Endothelial cell of umbilical vein (primary cell): Measurements from ENCODE around the gene CCDC6.
"Not testable (repeated sequence)": the region's sequence is repeated elsewhere in the genome, so short reads cannot be mapped to it uniquely, and the experiment has no call there.

Source experiments
- CTCF ChIP-seq, 2 donors: IDR thresholded peaks; 1 replicate in 1 of 2; 2 replicates in 1 of 2; pipeline ENCODE4 v1.5.1; 2011; ENCODE audit warnings: low read length in 2 of 2, mild to moderate bottlenecking in 2 of 2, moderate library complexity in 2 of 2, control low read depth in 1 of 2, inconsistent platforms in 1 of 2, low read depth in 1 of 2; ENCODE audit not compliant: insufficient read depth in 1 of 2; ENCODE audit errors: extremely low read depth in 1 of 2
- FOS ChIP-seq: IDR thresholded peaks from 2 replicates; pipeline ENCODE4 v1.6.1; 2011; ENCODE audit warnings: mild to moderate bottlenecking, low read length, moderate library complexity, borderline replicate concordance; ENCODE audit not compliant: insufficient read depth
- POLR2A ChIP-seq: IDR thresholded peaks from 2 replicates; pipeline ENCODE4 v1.6.1; 2012; ENCODE audit warnings: low read depth, mild to moderate bottlenecking, control low read depth, low read length
- TF ChIP-seq, protein P1 (sequence below): IDR thresholded peaks from 2 replicates; pipeline ENCODE4 v1.6.1; 2011; ENCODE audit not compliant: insufficient read depth, insufficient read length

DNA sequence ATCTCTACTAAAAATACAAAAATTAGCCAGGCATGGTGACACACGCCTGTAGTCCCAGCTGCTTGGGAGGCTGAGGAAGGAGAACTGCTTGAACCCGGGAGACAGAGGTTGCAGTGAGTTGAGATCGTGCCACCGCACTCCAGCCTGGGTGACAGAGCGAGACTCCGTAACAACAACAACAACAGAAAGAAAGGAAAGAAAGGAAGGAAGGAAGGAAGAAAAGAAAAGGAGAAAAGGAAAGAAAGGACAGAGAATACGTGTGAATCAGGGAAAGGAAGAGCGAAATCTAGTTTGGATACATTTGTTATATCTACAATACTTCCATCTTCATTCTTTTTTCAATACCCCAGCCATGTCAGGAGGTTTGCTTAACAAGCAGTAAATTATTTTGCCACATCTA, 21.5 kb downstream of the CCDC6 start:
- not testable (repeated sequence) for TF ChIP-seq POLR2A; CTCF (IDR thresholded peaks at IDR 0.05; ENCODE audit: extremely low read depth in 1 of 2, insufficient read depth in 1 of 2, low read depth in 1 of 2, low read length in 2 of 2); FOS
- TF ChIP-seq, protein P1, sequence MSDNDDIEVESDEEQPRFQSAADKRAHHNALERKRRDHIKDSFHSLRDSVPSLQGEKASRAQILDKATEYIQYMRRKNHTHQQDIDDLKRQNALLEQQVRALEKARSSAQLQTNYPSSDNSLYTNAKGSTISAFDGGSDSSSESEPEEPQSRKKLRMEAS: not testable (repeated sequence)
